ENCODE measurements around the gene UBA6. TPM values are rescaled to one million over a fixed set of nuclear protein-coding genes. Genes with fewer than 3 reads are reported as not detected.

The UBA6 gene
- total and polyA plus RNA-seq, 9 of the 15 experiments (the other 6 are each of a cell fraction or from before 2014, with no cell fraction given), result 22.9 to 139 (median 94.6) TPM

GRCh38 chr4:67749286-67749685, 48.3 kb upstream of the UBA6 start:
- WGBS (ENCODE audit: insufficient coverage, low coverage, missing lambda C conversion rate), result 54% methylated on average over 3 of the region's 3 CpGs
- ATAC-seq (no peak), FAIRE-seq (no peak), DNase-seq (ENCODE audit: extremely low read depth in 1 of 4, low spot score in 3 of 4) (no peak)
- H3K9me1 ChIP-seq (ENCODE audit: control insufficient read depth, insufficient read depth, low read length), result no peaks in the 10 kb centered on the region
- TF ChIP-seq ZNF518B (CRISPR knock-in tag; IDR thresholded peaks at IDR 0.05), result no peak
- no peak for TF ChIP-seq ZNF146 (CRISPR knock-in tag; IDR thresholded peaks at IDR 0.05; ENCODE audit: unreplicated experiment)
- no peak for TF ChIP-seq MYNN (IDR thresholded peaks at IDR 0.05)
- no peak for TF ChIP-seq MYNN (CRISPR knock-in tag; IDR thresholded peaks at IDR 0.05)
- peak; percentile 29 for TF ChIP-seq PCBP2 (IDR thresholded peaks at IDR 0.05; ENCODE audit: low read depth, low read length, poor library complexity, severe bottlenecking)
- no peak overlapping the region for H3K27ac ChIP-seq (ENCODE audit: extremely low read depth, low read depth, low read length)
- BruUV-seq (replicated peaks), result no TSS peak
- no peak overlapping the region for H3K9ac ChIP-seq (ENCODE audit: insufficient read depth in 1 of 2, low read depth in 2 of 2, low read length in 2 of 2)
- in situ Hi-C loops (cut with MboI) (no loop called here), intact Hi-C loops (cut with micrococcal nuclease) (no loop called here)
- H2AFZ ChIP-seq (ENCODE audit: low read depth, low read length), result no peak overlapping the region
- H3K9me3 ChIP-seq (replicated peaks; ENCODE audit: control insufficient read depth, insufficient read depth, low read depth, low read length), result no peaks in the 10 kb centered on the region
- no peak overlapping the region for H3K4me2 ChIP-seq (ENCODE audit: insufficient read depth, low read length)
- no peaks in the 10 kb centered on the region for H3K4me1 ChIP-seq (replicated peaks in 1 of 2; ENCODE audit: control insufficient read depth in 2 of 2, insufficient read depth in 2 of 2, low read length in 2 of 2)
- H3K79me2 ChIP-seq (ENCODE audit: control insufficient read depth, insufficient read depth, low read length), result no peaks in the 10 kb centered on the region
- H3K4me3 ChIP-seq, result no peak overlapping the region
- ChIA-PET POLR2A (no interaction called here), CTCF (ENCODE audit: low intra/inter-chr PET ratio) (no interaction called here)
- H4K20me1 ChIP-seq (replicated peaks; ENCODE audit: control insufficient read depth, insufficient read depth, low read length), result no peaks in the 10 kb centered on the region
- H3K36me3 ChIP-seq (ENCODE audit: control insufficient read depth, insufficient read depth, low read length), result no peaks in the 10 kb centered on the region
- no peaks in the 10 kb centered on the region for H3K27me3 ChIP-seq (ENCODE audit: control insufficient read depth in 2 of 2, insufficient read depth in 2 of 2, low read length in 2 of 2)

Measured in K562 (cell line).